DOHH2 (cell line): ENCODE results near the gene TACC2.

ENCODE experiments used
- H3F3A ChIP-seq: fragments of 200-600 bp; sonication (generic), shearing (Covaris generic); 2 replicates; pipeline ENCODE4 v1.6.0; 2016; ENCODE audit warnings: antibody characterized with exemption, mild to moderate bottlenecking; ENCODE audit not compliant: control insufficient read depth, insufficient read depth
- H3K27ac ChIP-seq: fragments of 200-600 bp; sonication (generic); 2 replicates; pipeline ENCODE4 v1.5.1; 2014; ENCODE audit warnings: low read depth, mild to moderate bottlenecking, low read length, moderate library complexity
- H3K27me3 ChIP-seq: fragments of 200-600 bp; sonication (generic); 2 replicates; pipeline ENCODE4 v1.6.1; 2014; ENCODE audit warnings: mild to moderate bottlenecking, low read length, mixed read lengths; ENCODE audit not compliant: control insufficient read depth
- H3K36me3 ChIP-seq: fragments of 200-600 bp; sonication (generic); 2 replicates; pipeline ENCODE4 v1.6.1; 2014; ENCODE audit warnings: mild to moderate bottlenecking, low read length, moderate library complexity, mixed read lengths; ENCODE audit not compliant: control insufficient read depth
- H3K4me1 ChIP-seq: fragments of 200-600 bp; sonication (generic); 2 replicates; pipeline ENCODE4 v1.6.1; 2014; ENCODE audit warnings: mild to moderate bottlenecking, low read length, mixed read lengths; ENCODE audit not compliant: control insufficient read depth
- H3K4me2 ChIP-seq: fragments of 200-600 bp; sonication (generic); 2 replicates; pipeline ENCODE4 v1.6.0; 2014; ENCODE audit warnings: mild to moderate bottlenecking, low read length, moderate library complexity
- H3K4me3 ChIP-seq: fragments of 200-600 bp; sonication (generic); 2 replicates; pipeline ENCODE4 v1.5.1; 2014; ENCODE audit warnings: mild to moderate bottlenecking, low read length, mixed read lengths
- H3K79me2 ChIP-seq: fragments of 200-600 bp; sonication (generic); 2 replicates; pipeline ENCODE4 v1.6.1; 2014; ENCODE audit warnings: mild to moderate bottlenecking, low read length, mixed read lengths; ENCODE audit not compliant: control insufficient read depth
- H3K9me2 ChIP-seq: fragments of 200-600 bp; sonication (generic); replicated peaks from 2 replicates; pipeline ENCODE4 v1.6.1; 2014; ENCODE audit warnings: mild to moderate bottlenecking, low read length, mixed read lengths; ENCODE audit not compliant: control insufficient read depth
- H3K9me3 ChIP-seq: fragments of 200-600 bp; sonication (generic); 2 replicates; pipeline ENCODE4 v1.6.1; 2014; ENCODE audit warnings: antibody characterized with exemption, low read length, mixed read lengths; ENCODE audit not compliant: control insufficient read depth, insufficient read depth
- H4K20me1 ChIP-seq: fragments of 200-600 bp; sonication (generic); 2 replicates; pipeline ENCODE4 v1.6.0; 2014; ENCODE audit warnings: low read depth, mild to moderate bottlenecking, antibody characterized with exemption, low read length, moderate library complexity; ENCODE audit not compliant: control insufficient read depth, insufficient read depth
- EZH2phosphoT487 ChIP-seq: fragments of 200-600 bp; sonication (generic); IDR thresholded peaks from 2 replicates; pipeline ENCODE4 v1.6.1; 2017; ENCODE audit warnings: borderline replicate concordance, mild to moderate bottlenecking, antibody characterized with exemption, low read length, moderate library complexity, mixed read lengths
- TF ChIP-seq, protein P1 (sequence below): fragments of 200-600 bp; sonication (generic); IDR thresholded peaks from one replicate; pipeline ENCODE4 v1.5.1; 2014; ENCODE audit warnings: antibody characterized with exemption, mild to moderate bottlenecking, low read depth, low read length; ENCODE audit not compliant: poor library complexity, severe bottlenecking

TACC2 gene

GRCh38 chr10:122086416-122087240 lies 97.7 kb downstream of the TACC2 start:
- H3K27me3 ChIP-seq: no peaks in the 10 kb centered on the region

DNA sequence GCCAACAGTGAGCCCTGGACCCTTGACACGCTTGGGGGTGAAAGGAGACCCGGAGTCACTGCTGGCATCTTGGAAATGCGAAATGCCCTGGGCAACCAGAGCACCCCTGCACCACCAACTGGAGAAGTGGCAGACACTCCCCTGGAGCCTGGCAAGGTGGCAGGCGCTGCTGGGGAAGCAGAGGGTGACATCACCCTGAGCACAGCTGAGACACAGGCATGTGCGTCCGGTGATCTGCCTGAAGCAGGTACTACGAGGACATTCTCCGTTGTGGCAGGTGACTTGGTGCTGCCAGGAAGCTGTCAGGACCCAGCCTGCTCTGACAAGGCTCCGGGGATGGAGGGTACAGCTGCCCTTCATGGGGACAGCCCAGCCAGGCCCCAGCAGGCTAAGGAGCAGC lies 98.5 kb downstream of the TACC2 start:
- H3K4me2 ChIP-seq: no peak overlapping the region
- H3K79me2 ChIP-seq: no peaks in the 10 kb centered on the region
- no peak overlapping the region for H3K27ac ChIP-seq
- H3K27me3 ChIP-seq: no peaks in the 10 kb centered on the region
- H3K9me3 ChIP-seq: no peaks in the 10 kb centered on the region
- H3K4me1 ChIP-seq: no peaks in the 10 kb centered on the region
- H3K9me2 ChIP-seq: no peaks in the 10 kb centered on the region
- H3K4me3 ChIP-seq: no peak overlapping the region
- H4K20me1 ChIP-seq: no peaks in the 10 kb centered on the region
- H3F3A ChIP-seq: no peaks in the 10 kb centered on the region
- TF ChIP-seq, protein P1, sequence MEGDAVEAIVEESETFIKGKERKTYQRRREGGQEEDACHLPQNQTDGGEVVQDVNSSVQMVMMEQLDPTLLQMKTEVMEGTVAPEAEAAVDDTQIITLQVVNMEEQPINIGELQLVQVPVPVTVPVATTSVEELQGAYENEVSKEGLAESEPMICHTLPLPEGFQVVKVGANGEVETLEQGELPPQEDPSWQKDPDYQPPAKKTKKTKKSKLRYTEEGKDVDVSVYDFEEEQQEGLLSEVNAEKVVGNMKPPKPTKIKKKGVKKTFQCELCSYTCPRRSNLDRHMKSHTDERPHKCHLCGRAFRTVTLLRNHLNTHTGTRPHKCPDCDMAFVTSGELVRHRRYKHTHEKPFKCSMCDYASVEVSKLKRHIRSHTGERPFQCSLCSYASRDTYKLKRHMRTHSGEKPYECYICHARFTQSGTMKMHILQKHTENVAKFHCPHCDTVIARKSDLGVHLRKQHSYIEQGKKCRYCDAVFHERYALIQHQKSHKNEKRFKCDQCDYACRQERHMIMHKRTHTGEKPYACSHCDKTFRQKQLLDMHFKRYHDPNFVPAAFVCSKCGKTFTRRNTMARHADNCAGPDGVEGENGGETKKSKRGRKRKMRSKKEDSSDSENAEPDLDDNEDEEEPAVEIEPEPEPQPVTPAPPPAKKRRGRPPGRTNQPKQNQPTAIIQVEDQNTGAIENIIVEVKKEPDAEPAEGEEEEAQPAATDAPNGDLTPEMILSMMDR: no peak
- TF ChIP-seq EZH2phosphoT487: no peak
- H3K36me3 ChIP-seq: no peaks in the 10 kb centered on the region

More at GRCh38 chr10:122086416-122087240, 97.7 kb downstream of the TACC2 start:
- Histone ChIP-seq H3K4me1 (no peaks in the 10 kb centered on the region), H3K79me2 (no peaks in the 10 kb centered on the region), H3K9me3 (no peaks in the 10 kb centered on the region), H4K20me1 (no peaks in the 10 kb centered on the region), H3K9me2 (no peaks in the 10 kb centered on the region), H3K4me3 (no peak overlapping the region), H3K36me3 (no peaks in the 10 kb centered on the region), H3F3A (no peaks in the 10 kb centered on the region), H3K4me2 (no peak overlapping the region), H3K27ac (no peak overlapping the region)
- no peak for TF ChIP-seq EZH2phosphoT487
- TF ChIP-seq, protein P1: no peak

- Histone ChIP-seq H3K4me3 (no peak overlapping the region), H3K27me3 (no peaks in the 10 kb centered on the region), H3K36me3 (no peaks in the 10 kb centered on the region), H3K27ac (no peak overlapping the region), H3K9me2 (no peaks in the 10 kb centered on the region), H3K79me2 (no peaks in the 10 kb centered on the region), H3K9me3 (no peaks in the 10 kb centered on the region), H3F3A (no peaks in the 10 kb centered on the region), H3K4me2 (no peak overlapping the region), H3K4me1 (no peaks in the 10 kb centered on the region), H4K20me1 (no peaks in the 10 kb centered on the region)
- TF ChIP-seq EZH2phosphoT487: no peak
- TF ChIP-seq, protein P1: no peak
Observed at GRCh38 chr10:122089311-122090017, 100.5 kb downstream of the TACC2 start.
